IMR-90 (cell line): ENCODE results near the gene SKIL. TPM values are rescaled to one million over a fixed set of nuclear protein-coding genes. Genes with fewer than 3 reads are reported as not detected.

Experiments
- ATAC-seq: fragments of 200-7000 bp; cut with Tn5 transposase; 2 replicates; pipeline ENCODE4 v1.9.1; 2020; ENCODE audit warnings: low read depth, mild to moderate bottlenecking, moderate library complexity
- BruUV-seq: library from RNA; stranded (reverse); fragments of 400-500 nt; replicated peaks from 2 replicates; lab custom pipeline; 2021; lab: Mats Ljungman, UMichigan
- CTCF ChIA-PET: fragments of 300-600 bp; formaldehyde crosslinking; extraction: SDS; loops from one replicate; lab custom pipeline; 2021; ENCODE audit warnings: antibody characterized with exemption; lab: Yijun Ruan, JAX
- POLR2A ChIA-PET: fragments of 300-600 bp; sonication (Branson Sonifier 250); formaldehyde crosslinking; loops from one replicate; lab custom pipeline; 2022; ENCODE audit warnings: antibody characterized with exemption; ENCODE audit not compliant: unreplicated experiment; lab: Charles Lee
- DNase-seq: peaks from one replicate; pipeline ENCODE4 v3.0.0; 2013
- H2AFZ ChIP-seq: replicated peaks from 2 replicates; pipeline ENCODE3; 2013; ENCODE audit warnings: low read length, mild to moderate bottlenecking; ENCODE audit not compliant: poor library complexity
- H2AK5ac ChIP-seq: 2 replicates; pipeline ENCODE4 v1.6.1; 2013; ENCODE audit warnings: low read depth, low read length, inconsistent platforms
- H2AK9ac ChIP-seq: replicated peaks from 2 replicates; pipeline ENCODE3; 2013; ENCODE audit warnings: mild to moderate bottlenecking, low read depth, low read length, moderate library complexity; ENCODE audit not compliant: poor library complexity
- H2BK120ac ChIP-seq: 2 replicates; pipeline ENCODE4 v1.6.1; 2013; ENCODE audit warnings: low read depth, low read length, inconsistent platforms
- H2BK15ac ChIP-seq: 3 replicates; pipeline ENCODE4 v1.6.1; 2013; ENCODE audit warnings: low read depth, low read length, inconsistent platforms
- H2BK20ac ChIP-seq: 2 replicates; pipeline ENCODE4 v1.6.1; 2013; ENCODE audit warnings: low read depth, mild to moderate bottlenecking, inconsistent platforms, low read length, moderate library complexity
- H2BK5ac ChIP-seq: 2 replicates; pipeline ENCODE4 v1.6.1; 2013; ENCODE audit warnings: mild to moderate bottlenecking, low read depth, low read length, inconsistent platforms; ENCODE audit not compliant: poor library complexity, severe bottlenecking
- H3K14ac ChIP-seq: replicated peaks from 2 replicates; pipeline ENCODE4 v1.6.1; 2013; ENCODE audit warnings: low read depth, low read length, inconsistent platforms
- H3K18ac ChIP-seq: 2 replicates; pipeline ENCODE4 v1.6.1; 2013; ENCODE audit warnings: low read depth, low read length, control low read depth
- H3K23ac ChIP-seq: 2 replicates; pipeline ENCODE4 v1.6.1; 2013; ENCODE audit warnings: low read depth, low read length, inconsistent platforms
- H3K27ac ChIP-seq: 2 replicates; pipeline ENCODE4 v1.5.1; 2013; ENCODE audit warnings: mild to moderate bottlenecking, control low read depth, low read length; ENCODE audit not compliant: insufficient read depth
- H3K27me3 ChIP-seq: 2 replicates; pipeline ENCODE4 v1.6.1; 2013; ENCODE audit warnings: low read length; ENCODE audit not compliant: control insufficient read depth, insufficient read depth
- H3K36me3 ChIP-seq: 2 replicates; pipeline ENCODE4 v1.6.1; 2013; ENCODE audit warnings: low read length, mixed read lengths; ENCODE audit not compliant: control insufficient read depth, insufficient read depth
- H3K4ac ChIP-seq: 2 replicates; pipeline ENCODE4 v1.6.1; 2013; ENCODE audit warnings: low read depth, low read length, inconsistent platforms
- H3K4me1 ChIP-seq: 2 replicates; pipeline ENCODE4 v1.6.1; 2013; ENCODE audit warnings: low read length, mixed read lengths; ENCODE audit not compliant: control insufficient read depth, insufficient read depth
- H3K4me2 ChIP-seq: 2 replicates; pipeline ENCODE4 v1.6.1; 2013; ENCODE audit warnings: low read depth, mild to moderate bottlenecking, control low read depth, low read length, moderate library complexity
- H3K4me3 ChIP-seq: 2 replicates; pipeline ENCODE4 v1.5.1; 2013; ENCODE audit warnings: low read depth, mild to moderate bottlenecking, control low read depth, low read length, moderate library complexity; ENCODE audit not compliant: insufficient read depth
- H3K56ac ChIP-seq: 2 replicates; pipeline ENCODE4 v1.6.1; 2013; ENCODE audit warnings: low read length, inconsistent platforms; ENCODE audit not compliant: insufficient read depth; ENCODE audit errors: extremely low read depth
- H3K79me1 ChIP-seq, 2 experiments: 2 replicates each; pipeline ENCODE4 v1.6.1; 2013; ENCODE audit warnings: low read length in 2 of 2, inconsistent platforms in 1 of 2, low read depth in 1 of 2
- H3K9ac ChIP-seq: 2 replicates; pipeline ENCODE4 v1.6.1; 2013; ENCODE audit warnings: low read depth, low read length, control low read depth
- H3K9me1 ChIP-seq: 2 replicates; pipeline ENCODE4 v1.6.1; 2013; ENCODE audit warnings: low read length, inconsistent platforms; ENCODE audit not compliant: insufficient read depth
- H3K9me3 ChIP-seq: 2 replicates; pipeline ENCODE4 v1.6.1; 2013; ENCODE audit warnings: low read length; ENCODE audit not compliant: control insufficient read depth, insufficient read depth
- H4K20me1 ChIP-seq: 2 replicates; pipeline ENCODE4 v1.6.1; 2013; ENCODE audit warnings: low read length, inconsistent platforms; ENCODE audit not compliant: insufficient read depth
- H4K5ac ChIP-seq: 2 replicates; pipeline ENCODE4 v1.6.1; 2013; ENCODE audit warnings: mild to moderate bottlenecking, low read depth, low read length, control low read depth
- H4K8ac ChIP-seq, 2 experiments: 2 replicates each; pipeline ENCODE4 v1.6.1; 2013; ENCODE audit warnings: low read depth in 2 of 2, low read length in 2 of 2, control low read depth in 1 of 2, inconsistent platforms in 1 of 2
- H4K91ac ChIP-seq: 2 replicates; pipeline ENCODE4 v1.6.1; 2013; ENCODE audit warnings: low read depth, low read length, inconsistent platforms; ENCODE audit not compliant: insufficient read depth
- MAFK ChIP-seq: IDR thresholded peaks from 2 replicates; pipeline ENCODE4 v1.6.1; 2012; ENCODE audit warnings: low read depth, low read length, improper control_type of control experiment
- SMC3 ChIP-seq: fragments of 150-350 bp; IDR thresholded peaks from 2 replicates; pipeline ENCODE4 v1.6.1; 2016; ENCODE audit warnings: low read depth, mild to moderate bottlenecking, antibody characterized with exemption, low read length, moderate library complexity
- WGBS, 2 experiments: methylation state at CpG; one replicate each; pipeline versions ENCODE4 v1.1.5 to v1.1.7; 2013; ENCODE audit warnings: missing lambda C conversion rate in 2 of 2; ENCODE audit not compliant: insufficient read length in 1 of 2; ENCODE audit errors: extremely low coverage in 2 of 2; 5-methylcytosine and 5-hydroxymethylcytosine counted together
- dilution Hi-C: fragments of 300-500 bp; cut with HindIII; formaldehyde crosslinking; loops from one replicate; pipeline ENCODE4 v1.14.3; 2018; ENCODE audit warnings: low sequenced_read_pairs; ENCODE audit not compliant: unreplicated experiment
- in situ Hi-C: fragments of 300-500 bp; cut with MboI; formaldehyde crosslinking; loops from 3 replicates; pipeline ENCODE4 v1.14.3; 2019; ENCODE audit warnings: low sequenced_read_pairs, inconsistent platforms, mixed read lengths
- intact Hi-C: fragments of 100-400 bp; cut with micrococcal nuclease; formaldehyde crosslinking; loops from 2 replicates; pipeline ENCODE4 v1.10.0; 2022
- polyA plus RNA-seq, 3 experiments: library from polyadenylated mRNA; depleted of rRNA; stranded (reverse); fragments of >200 nt; gene quantifications; 2 replicates each; pipeline ENCODE4 v1.2.3, GENCODE V29; 2012; ENCODE audit warnings: low replicate concordance in 1 of 3
- total RNA-seq: library from RNA; depleted of rRNA; stranded (reverse); fragments of >200 nt; gene quantifications from 2 replicates; pipeline ENCODE4 v1.2.3, GENCODE V29; 2012
- TF ChIP-seq, protein P1 (sequence below): fragments of 150-350 bp; IDR thresholded peaks from 2 replicates; pipeline ENCODE4 v1.6.1; 2016; ENCODE audit warnings: low read depth, mild to moderate bottlenecking, low read length, moderate library complexity, borderline replicate concordance
- TF ChIP-seq, protein P2 (sequence below): fragments of 150-350 bp; IDR thresholded peaks from 2 replicates; pipeline ENCODE4 v1.6.1; 2017; ENCODE audit warnings: mild to moderate bottlenecking, antibody characterized with exemption, low read length, low read depth

SKIL gene
- total and polyA plus RNA-seq, 2 of the 4 experiments (the other 2 are of a cell fraction), result 9.2 to 55.9 TPM

DNA sequence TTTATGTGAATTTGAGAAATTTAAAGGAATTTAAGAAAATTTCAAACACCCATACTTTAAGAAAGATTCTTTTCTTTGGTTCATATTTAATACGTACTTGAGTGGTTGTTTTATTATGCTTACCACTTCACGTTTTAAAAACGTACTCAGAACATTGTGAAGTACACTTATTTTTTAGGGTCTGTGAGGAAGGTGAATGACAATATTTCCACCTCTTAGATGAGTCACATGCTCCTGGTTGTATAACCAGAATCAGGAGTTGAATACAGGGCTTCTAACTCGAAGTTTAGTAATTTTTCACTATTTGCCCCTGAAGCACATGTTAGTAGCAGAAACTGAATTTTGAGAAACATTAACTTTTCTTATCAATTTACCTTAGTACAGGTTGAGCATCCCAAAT lies 7.5 kb downstream of the SKIL start:
- Histone ChIP-seq H4K20me1 (peaks cover 15% of the 10 kb centered on the region), H3K27ac (no peak overlapping the region), H3K23ac (no peak overlapping the region), H3K27me3 (no peaks in the 10 kb centered on the region), H3K14ac (no peak overlapping the region), H3K36me3 (peaks cover 20% of the 10 kb centered on the region), H3K4ac (no peak overlapping the region), H3K4me2 (no peak overlapping the region), H2BK15ac (no peak overlapping the region), H4K8ac (no peak overlapping the region), H2AFZ (no peak overlapping the region), H3K9ac (no peak overlapping the region), H3K4me3 (no peak overlapping the region), H3K56ac (no peak overlapping the region), H2AK5ac (no peak overlapping the region), H4K91ac (no peak overlapping the region), H3K79me1 (peaks cover 0 to 32% of the 10 kb centered on the region in 2 experiments; a peak in 3 of 4 replicates), H3K9me1 (peaks cover 4% of the 10 kb centered on the region), H2BK20ac (no peak overlapping the region), H2AK9ac (no peak overlapping the region), H4K5ac (no peak overlapping the region), H3K18ac (no peak overlapping the region), H2BK5ac (no peak overlapping the region), H2BK120ac (no peak overlapping the region), H3K9me3 (no peaks in the 10 kb centered on the region), H3K4me1 (peaks cover 14% of the 10 kb centered on the region)
- intact Hi-C loops, result no loop called here
- no peak for TF ChIP-seq MAFK
- TF ChIP-seq, protein P1, sequence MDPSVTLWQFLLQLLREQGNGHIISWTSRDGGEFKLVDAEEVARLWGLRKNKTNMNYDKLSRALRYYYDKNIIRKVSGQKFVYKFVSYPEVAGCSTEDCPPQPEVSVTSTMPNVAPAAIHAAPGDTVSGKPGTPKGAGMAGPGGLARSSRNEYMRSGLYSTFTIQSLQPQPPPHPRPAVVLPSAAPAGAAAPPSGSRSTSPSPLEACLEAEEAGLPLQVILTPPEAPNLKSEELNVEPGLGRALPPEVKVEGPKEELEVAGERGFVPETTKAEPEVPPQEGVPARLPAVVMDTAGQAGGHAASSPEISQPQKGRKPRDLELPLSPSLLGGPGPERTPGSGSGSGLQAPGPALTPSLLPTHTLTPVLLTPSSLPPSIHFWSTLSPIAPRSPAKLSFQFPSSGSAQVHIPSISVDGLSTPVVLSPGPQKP, result no peak
- TF ChIP-seq, protein P2, sequence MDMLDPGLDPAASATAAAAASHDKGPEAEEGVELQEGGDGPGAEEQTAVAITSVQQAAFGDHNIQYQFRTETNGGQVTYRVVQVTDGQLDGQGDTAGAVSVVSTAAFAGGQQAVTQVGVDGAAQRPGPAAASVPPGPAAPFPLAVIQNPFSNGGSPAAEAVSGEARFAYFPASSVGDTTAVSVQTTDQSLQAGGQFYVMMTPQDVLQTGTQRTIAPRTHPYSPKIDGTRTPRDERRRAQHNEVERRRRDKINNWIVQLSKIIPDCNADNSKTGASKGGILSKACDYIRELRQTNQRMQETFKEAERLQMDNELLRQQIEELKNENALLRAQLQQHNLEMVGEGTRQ, result no peak
- TF ChIP-seq SMC3, result no peak
- ATAC-seq, result no peak
- no peak for DNase-seq
- no TSS peak for BruUV-seq
- in situ Hi-C loops, result no loop called here
- WGBS, 2 experiments, result no CpG with 5 or more reads among the region's 4 CpGs
- ChIA-PET CTCF (interaction anchor here (0.6 to 0.7 kb wide), 2 partner anchors 29 to 377 kb away, joined by 3 to 4 read pairs; no protein-coding TSS in a partner anchor), POLR2A (no interaction called here)
- dilution Hi-C loops, result no loop called here
